GM12878 (cell line): ENCODE measurements around the gene ZDHHC11. TPM values are rescaled to one million over a fixed set of nuclear protein-coding genes. Genes with fewer than 3 reads are reported as not detected.
A peak's percentile ranks its signal among the peaks of the same experiment; 100 is the strongest.

Experiments
- ATAC-seq: fragments of 200-7000 bp; cut with Tn5 transposase; 3 replicates; pipeline ENCODE4 v1.9.1; 2020; ENCODE audit warnings: mild to moderate bottlenecking, moderate library complexity
- BruUV-seq: library from RNA; stranded (reverse); fragments of 400-500 nt; replicated peaks from 2 replicates; lab custom pipeline; 2021; lab: Mats Ljungman, UMichigan
- CTCF ChIA-PET: fragments of 300-600 bp; sonication (Branson Sonifier 250); formaldehyde crosslinking; extraction: SDS; loops from one replicate; lab custom pipeline; 2021; ENCODE audit warnings: inconsistent platforms; lab: Yijun Ruan, JAX
- POLR2A ChIA-PET: fragments of 350-600 bp; formaldehyde crosslinking; extraction: SDS; loops from one replicate; lab custom pipeline; 2021; ENCODE audit warnings: inconsistent platforms; lab: Charles Lee
- RAD21 ChIA-PET: fragments of 300-600 bp; sonication (Branson Sonifier 250); formaldehyde crosslinking; loops from one replicate; lab custom pipeline; 2023; ENCODE audit warnings: antibody characterized with exemption; ENCODE audit not compliant: unreplicated experiment; lab: Charles Lee
- SMC1A ChIA-PET: fragments of 300-600 bp; sonication (Branson Sonifier 250); formaldehyde crosslinking; loops from one replicate; lab custom pipeline; 2023; ENCODE audit not compliant: unreplicated experiment, uncharacterized antibody; lab: Charles Lee
- DNase-seq: peaks from one replicate; pipeline ENCODE4 v3.0.0-alpha.2; 2011; ENCODE audit warnings: low read depth, low spot score
- FAIRE-seq: peaks from 3 replicates; lab custom pipeline; 2011; peaks lifted over from hg19 to GRCh38; lab: Jason Lieb, UNC
- H2AFZ ChIP-seq: 2 replicates; pipeline ENCODE4 v1.6.0; 2011; ENCODE audit warnings: low read depth, low read length, control low read depth; ENCODE audit not compliant: control insufficient read depth
- H3K27ac ChIP-seq: 2 replicates; pipeline ENCODE4 v1.5.1; 2011; ENCODE audit warnings: control low read depth; ENCODE audit not compliant: control insufficient read depth, insufficient read depth
- H3K27me3 ChIP-seq, 2 experiments: replicated peaks in 1 of 2; 2 replicates each; pipeline versions ENCODE4 v1.6.0 to v1.6.1; 2011; ENCODE audit warnings: low read length in 1 of 2; ENCODE audit not compliant: control insufficient read depth in 2 of 2, insufficient read depth in 2 of 2
- H3K36me3 ChIP-seq, 2 experiments: 2 replicates each; pipeline ENCODE4 v1.5.1; 2011; ENCODE audit warnings: low read length in 1 of 2; ENCODE audit not compliant: control insufficient read depth in 2 of 2, insufficient read depth in 2 of 2
- H3K4me1 ChIP-seq: 2 replicates; pipeline ENCODE4 v1.6.1; 2011; ENCODE audit warnings: mild to moderate bottlenecking, low read length, moderate library complexity, mixed read lengths; ENCODE audit not compliant: control insufficient read depth, insufficient read depth
- H3K4me2 ChIP-seq: 2 replicates; pipeline ENCODE4 v1.6.0; 2011; ENCODE audit warnings: control low read depth; ENCODE audit not compliant: control insufficient read depth, insufficient read depth
- H3K4me3 ChIP-seq: fragments of 200-600 bp; sonication (generic); 2 replicates; pipeline ENCODE4 v1.5.1; 2016
- H3K79me2 ChIP-seq: 2 replicates; pipeline ENCODE4 v1.6.0; 2011; ENCODE audit warnings: low read length; ENCODE audit not compliant: control insufficient read depth, insufficient read depth
- H3K9ac ChIP-seq: 2 replicates; pipeline ENCODE4 v1.8.0; 2011; ENCODE audit warnings: low read length, control low read depth, mixed read lengths; ENCODE audit not compliant: control insufficient read depth, insufficient read depth
- H3K9me3 ChIP-seq: replicated peaks from 3 replicates; pipeline ENCODE4 v1.5.1; 2011; ENCODE audit warnings: mild to moderate bottlenecking, low read length; ENCODE audit not compliant: control insufficient read depth, insufficient read depth
- H4K20me1 ChIP-seq: 2 replicates; pipeline ENCODE4 v1.6.0; 2011; ENCODE audit not compliant: control insufficient read depth, insufficient read depth
- MTA2 ChIP-seq: fragments of 450-650 bp; IDR thresholded peaks from 2 replicates; pipeline ENCODE4 v1.6.1; 2016; ENCODE audit warnings: low read depth, mild to moderate bottlenecking, moderate library complexity
- POLR2A ChIP-seq: IDR thresholded peaks from 2 replicates; pipeline ENCODE4 v1.6.1; 2011; ENCODE audit warnings: low read depth, mild to moderate bottlenecking, low read length
- RUNX3 ChIP-seq: IDR thresholded peaks from 2 replicates; pipeline ENCODE4 v1.6.1; 2012; ENCODE audit warnings: low read length, inconsistent platforms
- SREBF2 ChIP-seq: IDR thresholded peaks from 2 replicates; pipeline ENCODE4 v1.6.1; 2012; ENCODE audit warnings: mild to moderate bottlenecking, low read length
- YY1 ChIP-seq: IDR thresholded peaks from 2 replicates; pipeline ENCODE4 v1.6.1; 2011; ENCODE audit warnings: low read depth, mild to moderate bottlenecking, low read length
- ZSCAN29 ChIP-seq: fragments of 450-650 bp; IDR thresholded peaks from 2 replicates; pipeline ENCODE4 v1.6.1; 2017; ENCODE audit warnings: mild to moderate bottlenecking, moderate library complexity
- WGBS: methylation state at CpG from one replicate; pipeline ENCODE4 v1.1.6; 2016; ENCODE audit warnings: low lambda C conversion rate; ENCODE audit not compliant: insufficient replicate concordance, insufficient coverage; ENCODE audit errors: missing lambda C conversion rate; 5-methylcytosine and 5-hydroxymethylcytosine counted together
- in situ Hi-C: fragments of 300-500 bp; cut with MboI; formaldehyde crosslinking; loops from 9 replicates; pipeline ENCODE4 v1.14.3; 2018; ENCODE audit warnings: mixed read lengths
- intact Hi-C: fragments of 100-400 bp; cut with micrococcal nuclease; formaldehyde crosslinking; loops from one replicate; pipeline ENCODE4 v1.14.2; 2022; ENCODE audit not compliant: unreplicated experiment
- polyA plus RNA-seq, 11 experiments: library from polyadenylated mRNA; depleted of rRNA in 4 of 11; unstranded in 6 of 11; stranded (reverse) in 5 of 11; fragments of >200 nt; fragmentation: Nextera tagmentation in 4 of 11; fragmentation: Illumina TruSeq in 1 of 11; extraction: Ambion mirVana in 4 of 11; extraction: Trizol in 1 of 11; gene quantifications; 1 replicate in 1 of 11; 2 replicates in 10 of 11; pipeline versions ENCODE4 v1.2.1 to v1.2.3, GENCODE V29; 2011 to 2016; ENCODE audit warnings: inconsistent platforms in 2 of 11, missing spikeins in 2 of 11, low read depth in 1 of 11
- total RNA-seq, 4 experiments: library from RNA; depleted of rRNA in 3 of 4; stranded (reverse); fragments of >200 nt in 3 of 4; fragmentation: Illumina TruSeq in 1 of 4; extraction: Trizol in 1 of 4; gene quantifications; 2 replicates each; pipeline versions ENCODE4 v1.2.1 to v1.2.3, GENCODE V29; 2013 to 2021
- TF ChIP-seq, protein P1 (sequence below): IDR thresholded peaks from 2 replicates; pipeline ENCODE4 v1.6.1; 2012; ENCODE audit warnings: low read length, inconsistent platforms
- TF ChIP-seq, protein P2 (sequence below): fragments of 450-650 bp; formaldehyde crosslinking; IDR thresholded peaks from 2 replicates; pipeline ENCODE4 v1.4.0; 2020; ENCODE audit warnings: mild to moderate bottlenecking, moderate library complexity

Gene ZDHHC11
- total and polyA plus RNA-seq, 10 of the 15 experiments (the other 5 are each of a cell fraction or from before 2014, with no cell fraction given): 0.04 to 1.4 (median 0.30) TPM

DNA sequence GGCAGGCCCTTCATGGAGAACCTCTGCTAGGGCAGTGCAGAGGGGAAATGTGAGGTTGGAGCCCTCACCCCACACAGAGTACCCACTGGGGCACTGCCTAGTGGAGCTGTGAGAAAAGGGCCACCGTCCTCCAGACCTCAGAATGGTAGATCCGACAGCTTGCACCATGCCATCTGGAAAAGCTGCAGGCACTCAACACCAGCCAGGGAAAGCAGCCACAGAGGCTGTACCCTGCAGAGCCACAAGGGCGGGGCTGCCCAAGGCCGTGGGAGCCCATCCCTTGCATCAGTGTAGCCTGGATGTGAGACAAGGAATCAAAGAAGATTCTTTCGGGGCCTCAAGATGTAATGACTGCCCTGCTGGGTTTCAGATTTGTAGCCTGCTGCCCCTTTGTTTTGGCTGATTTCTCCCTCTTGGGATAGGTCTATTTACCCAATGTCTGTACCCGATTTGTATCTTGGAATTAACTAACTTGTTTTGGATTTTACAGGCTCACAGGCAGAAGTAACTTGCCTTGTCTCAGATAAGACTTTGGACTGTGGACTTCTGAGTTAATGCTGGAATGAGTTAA is 16.6 kb upstream of the ZDHHC11 start (continued):
- TF ChIP-seq MTA2: no peak
- TF ChIP-seq ZSCAN29: no peak
- no peak for TF ChIP-seq RUNX3

DNA sequence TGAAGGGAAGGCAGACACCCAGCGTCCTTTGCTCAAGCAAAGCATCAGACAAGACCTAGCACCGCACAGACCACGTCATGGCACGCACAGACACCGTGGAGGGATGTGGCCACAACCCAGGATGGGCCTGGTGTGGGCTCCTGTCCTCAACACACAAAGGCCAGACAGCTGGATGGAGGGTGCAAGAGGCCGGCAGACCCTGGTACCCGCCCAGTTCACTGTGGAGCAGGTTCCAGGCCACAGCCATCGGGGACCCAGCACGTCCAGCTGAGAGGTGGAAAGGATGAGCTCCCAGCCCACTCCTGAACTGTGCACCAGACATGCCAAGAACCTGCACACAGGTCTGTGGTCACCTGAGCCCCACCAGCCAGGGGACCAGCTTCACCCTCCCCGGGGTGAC is 15.0 kb upstream of the ZDHHC11 start:
- intact Hi-C loops: no loop called here
- FAIRE-seq (no peak), DNase-seq (no peak), ATAC-seq (no peak)
- no peak overlapping the region for H3K27ac ChIP-seq
- no peak overlapping the region for H3K9ac ChIP-seq
- no peaks in the 10 kb centered on the region for H3K79me2 ChIP-seq
- no peaks in the 10 kb centered on the region for H4K20me1 ChIP-seq
- H2AFZ ChIP-seq: no peak overlapping the region
- no peaks in the 10 kb centered on the region for H3K9me3 ChIP-seq
- SMC1A ChIA-PET: no interaction called here
- CTCF ChIA-PET: no interaction called here
- no peak overlapping the region for H3K4me3 ChIP-seq
- no peak overlapping the region for H3K4me2 ChIP-seq
- no peak for TF ChIP-seq SREBF2
- TF ChIP-seq POLR2A: peak; percentile 47; the same call in 1 of the 2 replicates
- TF ChIP-seq, protein P1, sequence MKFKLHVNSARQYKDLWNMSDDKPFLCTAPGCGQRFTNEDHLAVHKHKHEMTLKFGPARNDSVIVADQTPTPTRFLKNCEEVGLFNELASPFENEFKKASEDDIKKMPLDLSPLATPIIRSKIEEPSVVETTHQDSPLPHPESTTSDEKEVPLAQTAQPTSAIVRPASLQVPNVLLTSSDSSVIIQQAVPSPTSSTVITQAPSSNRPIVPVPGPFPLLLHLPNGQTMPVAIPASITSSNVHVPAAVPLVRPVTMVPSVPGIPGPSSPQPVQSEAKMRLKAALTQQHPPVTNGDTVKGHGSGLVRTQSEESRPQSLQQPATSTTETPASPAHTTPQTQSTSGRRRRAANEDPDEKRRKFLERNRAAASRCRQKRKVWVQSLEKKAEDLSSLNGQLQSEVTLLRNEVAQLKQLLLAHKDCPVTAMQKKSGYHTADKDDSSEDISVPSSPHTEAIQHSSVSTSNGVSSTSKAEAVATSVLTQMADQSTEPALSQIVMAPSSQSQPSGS: no peak
- TF ChIP-seq, protein P2, sequence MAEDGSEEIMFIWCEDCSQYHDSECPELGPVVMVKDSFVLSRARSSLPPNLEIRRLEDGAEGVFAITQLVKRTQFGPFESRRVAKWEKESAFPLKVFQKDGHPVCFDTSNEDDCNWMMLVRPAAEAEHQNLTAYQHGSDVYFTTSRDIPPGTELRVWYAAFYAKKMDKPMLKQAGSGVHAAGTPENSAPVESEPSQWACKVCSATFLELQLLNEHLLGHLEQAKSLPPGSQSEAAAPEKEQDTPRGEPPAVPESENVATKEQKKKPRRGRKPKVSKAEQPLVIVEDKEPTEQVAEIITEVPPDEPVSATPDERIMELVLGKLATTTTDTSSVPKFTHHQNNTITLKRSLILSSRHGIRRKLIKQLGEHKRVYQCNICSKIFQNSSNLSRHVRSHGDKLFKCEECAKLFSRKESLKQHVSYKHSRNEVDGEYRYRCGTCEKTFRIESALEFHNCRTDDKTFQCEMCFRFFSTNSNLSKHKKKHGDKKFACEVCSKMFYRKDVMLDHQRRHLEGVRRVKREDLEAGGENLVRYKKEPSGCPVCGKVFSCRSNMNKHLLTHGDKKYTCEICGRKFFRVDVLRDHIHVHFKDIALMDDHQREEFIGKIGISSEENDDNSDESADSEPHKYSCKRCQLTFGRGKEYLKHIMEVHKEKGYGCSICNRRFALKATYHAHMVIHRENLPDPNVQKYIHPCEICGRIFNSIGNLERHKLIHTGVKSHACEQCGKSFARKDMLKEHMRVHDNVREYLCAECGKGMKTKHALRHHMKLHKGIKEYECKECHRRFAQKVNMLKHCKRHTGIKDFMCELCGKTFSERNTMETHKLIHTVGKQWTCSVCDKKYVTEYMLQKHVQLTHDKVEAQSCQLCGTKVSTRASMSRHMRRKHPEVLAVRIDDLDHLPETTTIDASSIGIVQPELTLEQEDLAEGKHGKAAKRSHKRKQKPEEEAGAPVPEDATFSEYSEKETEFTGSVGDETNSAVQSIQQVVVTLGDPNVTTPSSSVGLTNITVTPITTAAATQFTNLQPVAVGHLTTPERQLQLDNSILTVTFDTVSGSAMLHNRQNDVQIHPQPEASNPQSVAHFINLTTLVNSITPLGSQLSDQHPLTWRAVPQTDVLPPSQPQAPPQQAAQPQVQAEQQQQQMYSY (CRISPR knock-in tag): no peak
- no peak for TF ChIP-seq YY1
- RAD21 ChIA-PET: no interaction called here
- POLR2A ChIA-PET: no interaction called here
- H3K36me3 ChIP-seq: peaks cover 26 to 41% of the 10 kb centered on the region in 2 experiments
- H3K4me1 ChIP-seq: no peaks in the 10 kb centered on the region
- no peaks in the 10 kb centered on the region for H3K27me3 ChIP-seq
- in situ Hi-C loops: no loop called here
- no TSS peak for BruUV-seq
- WGBS: 85% methylated on average over 10 of the region's 10 CpGs
